HG03342 (cell line): ENCODE results near the gene ZNF536.

Experiments used
- ATAC-seq: cut with Tn5 transposase; IDR thresholded peaks from one replicate; pipeline ENCODE4 v1.9.1; 2021; ENCODE audit warnings: mild to moderate bottlenecking, moderate library complexity; ENCODE audit not compliant: unreplicated experiment

Gene ZNF536

DNA sequence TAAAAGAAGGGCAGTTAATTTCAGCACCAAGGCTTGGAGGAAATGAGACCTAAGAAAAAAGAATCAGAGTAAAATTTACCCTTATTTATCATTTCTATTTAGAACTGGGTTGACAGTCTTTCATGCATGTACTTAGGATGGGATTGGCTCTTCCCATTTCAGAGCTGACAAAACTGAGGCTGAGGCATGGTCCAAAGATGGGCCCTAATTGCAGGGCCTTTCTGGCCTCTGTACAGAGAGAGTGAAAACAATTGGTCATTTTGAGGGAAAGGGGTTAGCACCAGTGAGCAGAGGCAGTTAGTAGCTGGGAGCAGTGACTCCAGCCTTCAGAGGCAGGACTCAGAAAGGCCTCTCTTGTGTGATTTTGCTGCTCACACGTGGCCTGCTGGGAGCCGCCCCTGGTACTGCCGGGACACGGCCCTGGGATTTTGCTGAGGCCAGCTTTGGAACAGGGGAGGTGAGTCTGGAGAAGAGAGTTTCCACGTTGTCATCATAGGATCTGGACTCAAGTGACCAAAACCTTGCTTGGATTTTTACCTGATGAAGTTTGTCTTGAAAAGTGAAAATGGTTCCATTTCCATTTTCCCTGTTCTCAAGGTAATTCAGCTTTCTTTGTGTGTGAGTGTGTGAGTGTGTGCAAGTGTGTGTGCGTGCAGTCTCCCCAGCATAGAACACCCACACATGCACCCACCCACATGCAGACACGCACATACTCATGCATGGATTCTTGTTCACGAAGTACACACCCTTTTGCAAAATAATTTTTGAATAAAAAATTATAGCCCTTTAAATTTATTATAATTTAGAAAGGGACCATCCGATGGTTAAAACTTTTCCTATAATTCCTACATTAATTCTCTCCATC lies at the start of gene ZNF536:
Gene ZNF536 (plus strand): TSS at position 425 of the 865 bp plus-strand sequence. CDS start 71,179 bp downstream, outside the sequence.
- no peak for ATAC-seq

GRCh38 chr19:30322641-30323320 lies 49.4 kb upstream of the ZNF536 start:
- ATAC-seq, result no peak

- ATAC-seq, result no peak
Measured at GRCh38 chr19:30323904-30324303, 48.3 kb upstream of the ZNF536 start.

DNA sequence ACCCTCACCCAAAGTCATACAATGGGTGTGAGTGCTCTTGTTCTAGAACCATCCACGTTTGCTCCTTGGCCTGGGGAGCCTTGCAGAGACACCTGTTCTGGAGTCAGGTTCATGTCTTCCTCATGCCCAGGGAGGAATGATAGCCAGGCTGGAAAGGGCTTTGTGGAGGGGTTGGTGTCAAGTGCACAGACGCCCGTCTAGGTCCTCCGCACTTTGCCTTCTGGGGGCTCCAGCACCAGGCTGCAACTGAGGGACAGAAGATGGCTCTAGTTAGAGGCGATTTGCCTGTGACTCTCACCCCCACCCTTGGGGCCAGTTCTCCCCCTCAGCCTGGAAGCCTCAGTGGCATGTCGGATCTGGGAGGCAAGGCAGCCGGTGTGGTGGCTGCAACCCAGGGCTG lies 47.2 kb upstream of the ZNF536 start:
- ATAC-seq, result no peak

DNA sequence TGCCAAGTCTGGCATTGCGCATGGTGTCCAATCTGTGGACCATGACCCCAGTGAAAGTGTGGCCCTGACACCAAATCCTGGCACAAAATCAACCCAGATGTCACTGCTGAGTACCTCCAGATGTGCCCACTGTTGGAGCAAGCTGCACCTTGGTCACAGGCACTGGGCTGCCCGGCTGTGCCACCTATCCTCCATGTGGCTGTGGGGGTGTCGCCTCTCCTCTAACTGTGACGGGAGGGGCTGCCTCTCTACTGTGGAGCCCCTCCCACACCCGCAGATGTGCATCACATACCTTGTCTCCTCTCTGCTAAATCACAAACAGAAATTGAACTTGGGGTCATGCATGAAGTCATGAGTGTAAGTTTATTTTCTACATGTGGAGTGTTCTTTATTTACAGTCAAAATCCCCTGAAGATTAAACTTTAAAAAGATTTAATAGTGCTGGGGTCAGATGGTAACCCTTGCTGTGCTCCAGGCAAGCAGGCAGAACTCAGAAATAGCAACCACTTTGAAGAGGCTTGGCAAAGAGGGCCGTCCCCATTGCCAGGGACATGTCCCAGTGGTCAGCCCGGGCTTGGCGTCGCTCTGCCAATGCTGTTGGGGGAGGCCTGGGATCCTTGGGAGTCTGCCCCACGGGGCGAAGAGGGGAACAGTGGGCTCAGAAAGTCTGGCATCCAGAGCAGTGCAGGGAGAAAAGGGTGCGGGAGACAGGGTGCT lies 46.4 kb upstream of the ZNF536 start:
- ATAC-seq, result no peak

DNA sequence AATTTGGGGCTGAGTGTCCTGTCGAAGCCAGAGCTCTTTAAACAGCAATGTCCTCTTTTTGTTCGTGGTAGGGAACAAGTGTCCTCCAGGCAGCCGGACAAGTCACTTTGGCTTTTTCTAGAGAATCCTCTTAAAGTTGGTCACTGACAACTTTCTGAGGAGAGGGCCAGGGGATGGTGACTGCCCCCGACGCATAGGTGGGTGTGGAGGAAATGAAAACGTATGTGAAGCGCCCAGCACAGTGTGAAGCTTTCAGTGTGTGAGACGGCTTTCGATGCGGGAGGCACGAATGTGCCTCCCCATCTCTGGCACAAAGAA lies 45.8 kb upstream of the ZNF536 start:
- ATAC-seq, result no peak

DNA sequence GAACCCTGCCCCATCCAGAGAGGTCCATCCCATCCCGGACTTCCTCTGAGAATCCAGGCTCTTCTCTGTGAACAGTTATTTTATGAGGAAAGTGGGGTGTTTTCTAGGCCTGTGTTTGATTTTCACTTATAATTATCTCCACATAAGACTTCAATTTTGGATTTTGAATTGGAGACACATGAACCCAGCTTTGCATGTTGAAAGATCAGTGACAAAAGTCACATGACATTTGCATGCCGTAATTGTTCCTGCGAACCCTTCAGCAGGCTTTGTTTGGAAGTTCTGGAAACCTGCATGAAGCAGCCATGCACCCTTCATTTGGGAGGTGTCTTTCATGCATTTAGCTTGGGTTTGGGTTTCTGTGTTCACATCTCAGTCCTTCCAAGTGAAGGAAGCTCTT lies 44.9 kb upstream of the ZNF536 start:
- ATAC-seq, result no peak

DNA sequence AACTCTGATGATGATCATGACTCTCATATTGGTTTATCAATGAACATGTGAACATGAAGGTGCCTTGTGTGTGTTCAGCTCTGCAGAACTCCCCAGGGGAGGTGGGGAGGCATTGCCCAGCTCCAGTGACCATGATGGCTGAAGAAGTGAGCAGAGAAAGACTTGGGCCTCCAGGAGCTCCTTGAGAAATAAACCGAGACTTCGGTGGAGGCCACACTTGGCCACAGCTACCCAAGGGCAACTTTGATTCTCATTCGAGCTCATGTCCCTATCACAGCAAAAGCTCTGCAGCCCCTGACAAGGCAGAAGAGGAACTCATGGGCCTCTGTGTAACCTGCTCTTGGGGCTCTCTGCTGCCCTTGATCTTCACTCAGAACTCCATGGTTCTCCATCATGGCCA lies 44.1 kb upstream of the ZNF536 start:
- ATAC-seq, result no peak

- ATAC-seq, result no peak
Measured at GRCh38 chr19:30330266-30330665, 41.9 kb upstream of the ZNF536 start.

GRCh38 chr19:30332445-30333234 lies 39.5 kb upstream of the ZNF536 start:
- no peak for ATAC-seq

- ATAC-seq, result no peak
Measured at GRCh38 chr19:30333291-30334065, 38.7 kb upstream of the ZNF536 start.

- ATAC-seq, result no peak
Measured at GRCh38 chr19:30334841-30335240, 37.3 kb upstream of the ZNF536 start.

DNA sequence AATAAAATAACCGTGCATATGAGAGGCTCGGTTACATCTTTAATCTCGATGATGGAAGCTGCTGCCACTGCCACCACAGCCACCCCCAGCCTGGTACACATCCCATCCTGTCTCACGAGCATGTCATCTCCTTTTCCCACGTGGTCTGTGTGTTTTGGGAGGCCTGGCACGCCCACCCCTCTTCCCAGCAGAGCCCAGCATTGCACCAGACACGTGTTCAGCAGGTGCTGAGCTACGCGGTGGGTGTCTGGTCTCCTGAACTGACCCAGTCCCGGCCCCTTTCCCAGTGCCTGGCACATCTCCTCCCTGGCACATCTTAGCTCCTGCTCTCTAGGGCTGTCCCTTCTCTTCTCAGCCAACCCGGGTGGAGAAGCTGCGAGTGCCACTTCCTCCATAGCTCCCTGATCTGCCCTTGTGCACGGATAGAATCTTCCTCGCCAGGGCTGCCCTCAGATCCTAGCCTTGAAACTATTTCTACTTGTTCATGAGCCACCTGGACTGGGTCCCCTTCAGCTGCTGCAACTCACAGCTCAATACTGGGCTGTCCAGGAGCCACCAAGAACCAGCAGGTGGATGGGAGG lies 36.8 kb upstream of the ZNF536 start:
- no peak for ATAC-seq

DNA sequence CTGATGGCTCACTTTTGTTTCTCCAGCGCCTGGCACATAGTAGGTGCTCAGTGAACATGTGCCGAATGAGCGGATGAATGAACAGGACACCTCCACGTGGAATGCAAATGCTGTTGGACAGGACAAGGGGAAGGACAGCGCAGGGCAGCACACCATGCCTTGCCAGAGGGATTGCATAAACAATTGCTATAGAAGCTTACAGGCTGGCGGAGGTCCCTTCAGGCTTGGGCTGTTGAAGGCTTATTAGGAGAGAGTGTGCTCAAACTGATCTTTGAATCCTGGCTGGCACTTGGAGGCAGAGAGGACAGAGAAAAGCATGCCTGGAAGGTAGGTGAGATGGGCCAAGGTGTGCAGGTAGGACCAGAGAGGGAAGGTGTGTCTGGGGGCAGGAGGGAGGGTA lies 35.9 kb upstream of the ZNF536 start:
- no peak for ATAC-seq

DNA sequence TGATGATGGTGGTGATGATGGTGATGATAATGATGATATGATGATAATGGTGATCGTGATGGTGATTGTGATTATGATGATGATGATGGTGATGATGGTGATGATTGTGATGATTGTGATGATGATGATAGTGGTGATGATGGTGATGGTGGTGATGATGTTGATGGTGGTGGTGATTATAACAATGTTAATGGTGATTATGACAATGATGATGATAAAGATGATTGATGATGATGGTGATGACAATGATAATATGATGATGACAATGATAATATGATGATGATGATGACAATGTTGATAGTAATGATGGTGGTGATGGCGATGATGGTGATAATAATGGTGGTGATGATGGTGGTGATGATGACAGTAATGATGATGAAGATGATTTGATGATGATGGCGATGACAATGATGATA lies 34.1 kb upstream of the ZNF536 start:
- no peak for ATAC-seq

DNA sequence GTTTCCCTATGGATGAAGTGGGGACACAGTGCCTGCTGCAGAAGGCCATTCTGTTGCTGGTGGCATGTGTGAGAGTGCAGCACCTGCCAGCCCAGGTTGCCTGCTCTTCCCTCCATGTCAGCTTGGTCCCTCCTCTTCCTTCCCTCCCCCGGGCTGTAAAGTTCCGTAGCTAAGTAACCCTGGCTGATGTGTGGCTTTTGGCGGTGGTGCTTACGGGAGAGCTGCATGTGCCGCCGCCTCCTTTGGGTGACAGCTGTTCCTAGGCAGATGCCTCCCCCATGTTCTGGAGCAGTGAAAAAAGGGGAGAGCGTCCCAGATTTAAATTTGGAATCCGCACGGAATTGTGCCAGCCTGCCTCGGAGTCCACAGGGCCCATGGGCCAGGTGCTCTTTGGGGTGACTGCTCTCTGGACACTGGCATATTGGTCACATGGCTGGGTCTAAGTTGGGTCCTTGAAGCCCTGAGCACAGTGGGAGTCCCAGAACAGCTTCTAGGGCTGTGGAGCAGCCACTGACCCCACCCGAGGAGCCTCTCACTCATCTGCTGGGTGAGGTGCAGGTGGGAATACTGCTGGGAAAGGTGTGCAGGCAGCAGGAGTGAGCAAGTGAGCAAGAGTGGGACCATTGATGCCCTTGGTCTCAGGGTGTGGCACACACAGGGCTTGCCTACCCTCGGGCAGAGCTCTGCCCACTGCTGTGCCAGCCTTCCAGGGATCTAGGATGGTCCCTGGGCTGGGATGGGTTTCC lies 33.1 kb upstream of the ZNF536 start:
- no peak for ATAC-seq

GRCh38 chr19:30339624-30340525 lies 32.3 kb upstream of the ZNF536 start:
- ATAC-seq, result no peak
